ENCODE results near the gene FGF10.

FGF10 gene

GRCh38 chr5:44389090-44389822 lies at the start of gene FGF10:
TSS of gene FGF10 (minus strand) at chr5:44389420. CDS start at chr5:44388682, 738 bp downstream.
- DNase-seq (ENCODE audit: low read depth in 1 of 2, low spot score in 1 of 2): no peak

DNA sequence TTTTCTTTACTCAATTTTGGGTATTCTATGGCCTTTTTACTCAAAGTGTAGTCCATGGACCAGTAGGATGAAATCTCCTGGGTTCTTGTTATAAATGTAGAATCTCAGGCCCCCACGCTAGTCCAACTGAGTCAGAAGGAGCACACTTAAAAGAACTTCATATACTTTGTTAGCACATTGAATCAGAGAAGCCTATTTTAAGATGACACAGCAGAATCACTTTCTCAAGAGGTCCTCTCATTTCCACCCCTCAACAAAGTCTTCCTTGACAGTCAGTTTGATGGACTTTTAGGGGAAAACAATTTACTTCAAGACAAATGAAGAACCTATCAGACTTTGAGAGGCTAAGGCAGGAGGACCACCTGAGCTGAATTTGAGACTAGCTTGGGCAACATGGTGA lies 37.7 kb upstream of the FGF10 start:
- DNase-seq (ENCODE audit: low read depth in 1 of 2, low spot score in 1 of 2): no peak

- DNase-seq (ENCODE audit: low read depth in 1 of 2, low spot score in 1 of 2): no peak
These were observed 23.1 kb upstream of the FGF10 start for GRCh38 chr5:44412286-44412685.

DNA sequence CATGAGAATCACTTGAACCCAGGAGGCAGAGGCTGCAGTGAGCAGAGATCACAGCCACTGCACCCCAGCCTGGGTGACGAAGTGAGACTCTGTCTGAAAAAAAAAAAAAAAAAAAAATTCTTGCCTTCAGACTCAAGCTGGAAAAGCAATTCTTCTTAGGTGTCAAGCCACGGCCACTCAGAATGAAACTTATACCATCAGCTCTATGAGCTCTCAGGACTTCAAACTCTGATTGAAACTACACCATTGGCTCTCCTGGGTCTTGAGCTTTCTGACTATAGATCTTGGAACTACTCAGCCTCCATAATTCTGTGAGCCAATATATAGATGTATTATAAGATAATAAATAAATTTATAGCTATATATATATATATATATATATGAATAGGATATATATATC lies 12.9 kb upstream of the FGF10 start:
- DNase-seq (ENCODE audit: low read depth in 1 of 2, low spot score in 1 of 2): no peak

DNA sequence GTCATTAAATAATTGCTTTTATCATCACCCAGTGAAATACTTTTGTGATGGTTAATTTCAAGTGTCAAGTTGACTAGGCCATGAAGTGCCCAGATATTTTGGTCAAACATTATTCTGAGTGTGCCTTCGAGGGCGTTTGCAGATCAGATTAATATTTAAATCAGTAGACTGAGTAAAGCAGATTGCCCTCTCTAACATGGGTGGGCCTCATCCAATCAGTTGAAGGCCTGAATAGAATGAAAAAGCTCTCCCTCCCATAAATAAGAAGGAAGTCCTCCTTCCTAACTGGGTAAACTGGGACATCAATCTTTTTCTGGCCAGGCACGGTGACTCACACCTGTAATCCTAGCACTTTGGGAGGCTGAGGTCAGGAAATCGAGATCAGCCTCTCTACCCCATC lies 12.4 kb upstream of the FGF10 start:
- DNase-seq (ENCODE audit: low read depth in 1 of 2, low spot score in 1 of 2): no peak

DNA sequence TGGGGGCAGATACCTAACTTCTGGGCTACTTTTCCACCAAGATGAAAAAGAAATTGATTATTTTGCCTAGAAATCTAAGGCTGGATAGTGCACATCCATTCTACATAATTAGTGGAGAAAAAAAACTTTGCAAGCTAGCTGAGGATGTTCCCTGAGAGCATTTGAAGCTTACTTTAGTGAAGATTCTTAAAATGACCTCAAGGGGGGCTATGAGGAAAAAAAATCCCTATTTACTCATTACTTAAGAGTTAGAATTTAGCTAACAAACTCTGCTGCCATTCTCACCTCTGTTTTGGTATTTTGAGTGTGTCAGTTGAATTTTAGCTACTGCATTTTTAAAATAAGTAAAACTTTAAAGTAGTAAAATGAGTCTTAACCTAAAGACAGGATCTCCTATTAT lies 9.2 kb upstream of the FGF10 start:
- no peak for DNase-seq (ENCODE audit: low read depth in 1 of 2, low spot score in 1 of 2)

GRCh38 chr5:44396312-44396711 lies 7.1 kb upstream of the FGF10 start:
- no peak for DNase-seq (ENCODE audit: low read depth in 1 of 2, low spot score in 1 of 2)

DNA sequence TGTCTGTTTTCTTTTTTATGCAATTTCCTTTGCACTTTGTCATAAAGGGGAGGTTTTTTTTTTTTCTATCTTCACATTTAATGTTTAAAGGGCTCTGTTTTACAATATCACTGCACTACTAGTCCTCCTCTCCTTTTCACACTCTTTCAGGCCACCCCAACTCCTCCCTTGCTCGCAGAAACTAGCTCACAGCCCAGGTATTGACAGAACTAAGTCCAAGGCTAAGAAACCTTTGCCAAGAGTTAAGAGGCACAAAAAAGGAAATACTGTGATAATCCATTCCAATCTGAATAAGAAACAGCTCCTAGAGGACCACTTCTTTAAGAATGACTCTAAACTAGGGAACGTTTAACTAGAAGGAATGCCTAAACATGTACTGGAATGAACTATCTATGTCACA lies 1.1 kb upstream of the FGF10 start:
- no peak for DNase-seq (ENCODE audit: low read depth in 1 of 2, low spot score in 1 of 2)

DNA sequence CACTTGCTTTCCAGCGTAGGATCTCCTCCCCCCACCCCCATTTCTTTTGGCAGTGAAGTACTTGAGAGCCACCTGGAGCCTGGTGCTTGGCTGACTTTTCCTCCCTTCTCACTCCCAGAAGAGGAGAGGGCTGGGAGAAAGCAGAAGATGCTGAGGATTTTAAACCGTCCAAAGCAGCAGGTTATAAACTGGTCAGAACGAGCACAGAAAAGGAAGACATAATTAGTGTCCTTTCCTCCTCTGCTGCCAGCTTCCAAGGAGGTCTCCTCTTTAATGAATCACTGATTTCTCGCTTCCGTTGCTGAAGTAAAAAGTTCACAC lies 563 bp upstream of the FGF10 start:
- no peak for DNase-seq (ENCODE audit: low read depth in 1 of 2, low spot score in 1 of 2)

- no peak for DNase-seq (ENCODE audit: low read depth in 1 of 2, low spot score in 1 of 2)
These were observed 715 bp downstream of the FGF10 start for GRCh38 chr5:44388321-44389089.

DNA sequence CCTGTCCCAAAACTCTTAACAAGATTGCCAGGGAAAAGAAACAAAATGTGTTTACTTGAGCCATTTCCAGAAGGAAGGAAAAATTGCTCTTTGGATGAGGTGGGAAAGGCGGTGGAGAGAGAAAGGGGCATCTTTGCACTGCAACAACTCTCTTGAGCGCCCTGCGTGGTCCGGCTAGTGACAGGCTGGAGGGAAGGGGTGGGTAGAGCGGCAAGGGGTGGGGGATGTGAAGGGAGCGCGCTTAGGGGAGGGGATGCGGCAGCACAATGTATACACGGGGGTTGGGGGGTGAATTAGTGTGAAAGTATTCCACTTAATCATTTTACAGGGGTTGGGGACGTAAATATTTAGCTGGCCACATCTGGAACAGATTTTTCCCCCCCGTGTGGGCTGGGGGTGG lies 1.3 kb downstream of the FGF10 start:
- no peak for DNase-seq (ENCODE audit: low read depth in 1 of 2, low spot score in 1 of 2)

GRCh38 chr5:44387406-44387805 lies 1.8 kb downstream of the FGF10 start:
- DNase-seq (ENCODE audit: low read depth in 1 of 2, low spot score in 1 of 2): no peak

DNA sequence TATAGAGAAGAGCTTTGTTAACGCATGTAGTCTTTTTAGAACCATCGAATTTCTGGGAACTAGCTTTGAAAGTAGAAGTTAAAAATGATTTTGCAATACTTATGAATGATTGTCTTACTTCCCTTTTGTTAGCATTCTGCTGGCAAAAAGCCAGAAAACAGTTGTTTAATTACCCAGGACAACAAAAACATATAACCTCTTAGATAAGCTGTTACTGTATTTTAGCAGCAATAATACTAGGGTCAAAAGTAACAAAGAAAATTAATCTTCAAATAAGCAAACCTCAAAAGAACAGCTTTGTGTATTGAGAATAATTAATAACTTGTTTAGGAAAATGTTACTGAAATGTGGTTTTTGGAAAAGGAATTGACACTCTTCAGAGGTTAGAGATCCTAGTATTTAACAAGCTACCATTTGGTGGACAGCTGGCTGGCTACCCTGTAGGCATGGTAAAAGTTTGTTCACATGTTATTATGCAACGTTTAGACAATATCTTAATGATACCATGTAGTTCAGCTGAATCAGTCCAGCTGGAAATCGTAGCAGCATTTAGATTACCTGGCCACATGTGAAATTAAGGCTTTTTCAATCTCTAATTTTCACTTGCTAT lies 3.8 kb downstream of the FGF10 start:
- DNase-seq (ENCODE audit: low read depth in 1 of 2, low spot score in 1 of 2): no peak

GRCh38 chr5:44384816-44385215 lies 4.4 kb downstream of the FGF10 start:
- DNase-seq (ENCODE audit: low read depth in 1 of 2, low spot score in 1 of 2): no peak

GRCh38 chr5:44382894-44383293 lies 6.3 kb downstream of the FGF10 start:
- DNase-seq (ENCODE audit: low read depth in 1 of 2, low spot score in 1 of 2): no peak

DNA sequence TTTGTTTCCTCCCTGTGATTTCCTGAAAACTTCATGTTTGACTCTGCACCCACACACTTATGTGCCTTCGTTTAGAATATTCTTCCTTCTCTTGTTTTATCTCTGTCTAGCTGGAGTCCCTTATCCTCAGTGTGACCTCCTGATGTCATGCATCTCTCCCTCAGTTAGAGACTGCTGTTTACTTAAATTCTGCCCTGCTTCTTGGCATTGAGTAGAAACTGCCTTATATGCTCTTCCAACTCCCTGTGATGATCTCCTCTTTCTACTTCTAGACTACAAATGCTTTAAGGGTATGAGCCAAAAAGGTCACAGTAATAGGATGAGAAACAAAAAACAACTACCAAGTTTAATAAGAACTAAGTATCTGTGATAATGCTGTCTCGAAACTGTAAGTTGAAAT lies 12.2 kb downstream of the FGF10 start:
- DNase-seq (ENCODE audit: low read depth in 1 of 2, low spot score in 1 of 2): no peak

- no peak for DNase-seq (ENCODE audit: low read depth in 1 of 2, low spot score in 1 of 2)
These were observed 17.2 kb downstream of the FGF10 start for GRCh38 chr5:44372028-44372427.

- no peak for DNase-seq (ENCODE audit: low read depth in 1 of 2, low spot score in 1 of 2)
These were observed 22.0 kb downstream of the FGF10 start for GRCh38 chr5:44367203-44367602.

DNA sequence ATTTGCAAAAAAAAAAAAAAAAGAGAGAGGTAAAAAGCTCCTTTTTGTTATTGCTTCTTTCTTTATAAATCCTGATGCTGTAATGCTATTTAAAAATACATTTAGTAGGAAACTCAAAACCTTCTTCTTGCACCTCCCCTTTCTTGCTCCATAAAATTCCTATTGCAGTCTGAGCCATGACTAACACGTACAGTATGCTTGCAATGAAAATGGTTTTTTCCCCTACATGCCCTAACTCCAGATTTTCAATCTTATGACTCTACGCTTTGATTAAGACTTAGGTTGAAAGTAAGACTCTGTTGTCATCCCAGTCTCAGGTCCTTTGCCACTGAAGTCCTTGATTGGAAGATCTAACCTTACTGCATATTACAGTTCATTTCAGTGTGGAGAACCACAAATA lies 23.9 kb downstream of the FGF10 start:
- no peak for DNase-seq (ENCODE audit: low read depth in 1 of 2, low spot score in 1 of 2)

DNA sequence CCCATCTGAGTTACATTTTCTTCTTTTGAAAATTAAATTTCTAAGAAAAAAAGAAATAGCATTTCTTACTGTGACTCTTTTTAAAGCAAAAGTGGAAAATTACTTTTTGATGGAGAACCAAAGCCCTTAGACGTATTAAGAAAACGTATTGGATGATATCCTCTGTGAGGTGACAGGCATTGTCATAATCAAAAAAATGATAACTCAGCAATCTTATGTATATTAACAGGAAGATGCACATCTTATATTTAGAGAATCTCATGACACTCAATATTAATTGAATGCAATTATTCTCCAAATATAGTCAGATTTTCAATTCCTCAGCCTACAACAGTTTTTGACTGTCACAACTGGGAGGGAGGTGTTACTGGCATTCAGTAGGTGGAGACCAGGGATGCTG lies 25.1 kb downstream of the FGF10 start:
- DNase-seq (ENCODE audit: low read depth in 1 of 2, low spot score in 1 of 2): no peak

- DNase-seq (ENCODE audit: low read depth in 1 of 2, low spot score in 1 of 2): no peak
These were observed 27.7 kb downstream of the FGF10 start for GRCh38 chr5:44361342-44362001.

- no peak for DNase-seq (ENCODE audit: low read depth in 1 of 2, low spot score in 1 of 2)
These were observed 28.3 kb downstream of the FGF10 start for GRCh38 chr5:44360919-44361318.

Measured in activated CD4-positive, alpha-beta T cell treated with anti-CD3 and anti-CD28 coated beads, Interleukin-2, amount 50 U/mL, for 24 hours (primary cell).